Mesendoderm (in vitro differentiated cells): Measurements from ENCODE around the gene ISLR. TPM values are rescaled to one million over a fixed set of nuclear protein-coding genes. Genes with fewer than 3 reads are reported as not detected.

ENCODE experiments used
- DNase-seq: peaks from one replicate; pipeline ENCODE4 v3.0.0; 2013
- H2AK5ac ChIP-seq: 2 replicates; pipeline ENCODE4 v1.6.1; 2013; ENCODE audit warnings: low read length, inconsistent platforms
- H2BK120ac ChIP-seq: 2 replicates; pipeline ENCODE4 v1.6.1; 2013; ENCODE audit warnings: low read depth, mild to moderate bottlenecking, low read length, moderate library complexity, mixed read lengths
- H2BK15ac ChIP-seq: replicated peaks from 2 replicates; pipeline ENCODE4 v1.6.1; 2013; ENCODE audit warnings: low read depth, mild to moderate bottlenecking, moderate library complexity
- H2BK5ac ChIP-seq: 2 replicates; pipeline ENCODE4 v1.6.1; 2013; ENCODE audit warnings: low read length, inconsistent platforms
- H3K18ac ChIP-seq: 2 replicates; pipeline ENCODE4 v1.6.1; 2013; ENCODE audit warnings: mild to moderate bottlenecking, low read length, mixed read lengths
- H3K23ac ChIP-seq: one replicate; pipeline ENCODE4 v1.6.1; 2013; ENCODE audit warnings: low read length
- H3K27ac ChIP-seq: 2 replicates; pipeline ENCODE4 v1.5.1; 2013; ENCODE audit warnings: low read depth, mild to moderate bottlenecking, inconsistent platforms, low read length, moderate library complexity
- H3K27me3 ChIP-seq: 2 replicates; pipeline ENCODE4 v1.6.1; 2013; ENCODE audit warnings: low read length, control low read depth, mild to moderate bottlenecking, inconsistent platforms; ENCODE audit not compliant: insufficient read depth, poor library complexity
- H3K36me3 ChIP-seq: 2 replicates; pipeline ENCODE4 v1.6.1; 2013; ENCODE audit warnings: low read length, inconsistent platforms; ENCODE audit not compliant: control insufficient read depth, insufficient read depth
- H3K4ac ChIP-seq: one replicate; pipeline ENCODE4 v1.6.1; 2013; ENCODE audit warnings: low read depth, mild to moderate bottlenecking, low read length, moderate library complexity
- H3K4me1 ChIP-seq: 2 replicates; pipeline ENCODE4 v1.6.1; 2013; ENCODE audit warnings: low read depth, low read length, inconsistent platforms; ENCODE audit not compliant: control insufficient read depth
- H3K4me2 ChIP-seq: 2 replicates; pipeline ENCODE4 v1.6.1; 2013; ENCODE audit warnings: low read length
- H3K4me3 ChIP-seq: 2 replicates; pipeline ENCODE4 v1.5.1; 2013; ENCODE audit warnings: mild to moderate bottlenecking, low read length
- H3K56ac ChIP-seq: one replicate; pipeline ENCODE4 v1.6.1; 2013; ENCODE audit warnings: low read length
- H3K79me1 ChIP-seq: 2 replicates; pipeline ENCODE4 v1.6.1; 2013; ENCODE audit warnings: low read length, inconsistent platforms
- H3K79me2 ChIP-seq: 2 replicates; pipeline ENCODE4 v1.6.1; 2013; ENCODE audit warnings: mild to moderate bottlenecking, low read length; ENCODE audit not compliant: control insufficient read depth, insufficient read depth
- H3K9ac ChIP-seq: 2 replicates; pipeline ENCODE4 v1.6.1; 2013; ENCODE audit warnings: low read length, inconsistent platforms
- H4K5ac ChIP-seq: one replicate; pipeline ENCODE4 v1.6.1; 2013; ENCODE audit warnings: low read length
- H4K8ac ChIP-seq: one replicate; pipeline ENCODE4 v1.6.1; 2013; ENCODE audit warnings: low read depth, mild to moderate bottlenecking, control low read depth, low read length, moderate library complexity
- WGBS: extraction: QIAGEN DNeasy Blood & Tissue Kit; methylation state at CpG from one replicate; pipeline ENCODE4 v1.1.7; 2013; ENCODE audit warnings: low lambda C conversion rate, missing lambda C conversion rate; ENCODE audit not compliant: insufficient coverage; ENCODE audit errors: extremely low coverage; 5-methylcytosine and 5-hydroxymethylcytosine counted together
- small RNA-seq: library from polyadenylated mRNA; stranded (forward); fragments of <200 nt; extraction: miRNeasy Mini kit (QIAGEN cat#:217004); gene quantifications from one replicate; pipeline ENCODE3, GENCODE V24; 2013; ENCODE audit not compliant: insufficient read depth

Gene ISLR

GRCh38 chr15:74221399-74222239 is 48.1 kb downstream of the ISLR start:
- Histone ChIP-seq H3K27ac (no peak overlapping the region), H4K5ac (no peak overlapping the region), H3K23ac (no peak overlapping the region), H3K56ac (peak overlapping the region; percentile 15), H3K4me1 (peaks cover 24% of the 10 kb centered on the region), H2BK120ac (no peak overlapping the region), H3K4ac (no peak overlapping the region), H3K9ac (no peak overlapping the region), H2BK15ac (no peak overlapping the region), H3K79me1 (no peaks in the 10 kb centered on the region), H2BK5ac (no peak overlapping the region), H3K79me2 (no peaks in the 10 kb centered on the region), H3K4me3 (no peak overlapping the region), H2AK5ac (no peak overlapping the region), H3K4me2 (no peak overlapping the region), H3K18ac (no peak overlapping the region), H4K8ac (no peak overlapping the region), H3K36me3 (no peaks in the 10 kb centered on the region), H3K27me3 (peaks cover 9% of the 10 kb centered on the region)
- no CpG with 5 or more reads among the region's 12 CpGs for WGBS
- DNase-seq = no peak

- Histone ChIP-seq H4K5ac (no peak overlapping the region), H3K56ac (no peak overlapping the region), H3K27ac (no peak overlapping the region), H2AK5ac (no peak overlapping the region), H3K79me1 (no peaks in the 10 kb centered on the region), H3K4ac (no peak overlapping the region), H2BK120ac (no peak overlapping the region), H3K9ac (no peak overlapping the region), H3K23ac (no peak overlapping the region), H3K18ac (no peak overlapping the region), H3K4me1 (peaks cover 24% of the 10 kb centered on the region), H2BK15ac (no peak overlapping the region), H3K36me3 (no peaks in the 10 kb centered on the region), H2BK5ac (no peak overlapping the region), H3K4me3 (no peak overlapping the region), H3K79me2 (no peaks in the 10 kb centered on the region), H3K4me2 (no peak overlapping the region), H4K8ac (no peak overlapping the region), H3K27me3 (peaks cover 9% of the 10 kb centered on the region)
- no peak for DNase-seq
- WGBS = no CpG with 5 or more reads among the region's 25 CpGs
These were observed 49.0 kb downstream of the ISLR start for GRCh38 chr15:74222240-74223119.

DNA sequence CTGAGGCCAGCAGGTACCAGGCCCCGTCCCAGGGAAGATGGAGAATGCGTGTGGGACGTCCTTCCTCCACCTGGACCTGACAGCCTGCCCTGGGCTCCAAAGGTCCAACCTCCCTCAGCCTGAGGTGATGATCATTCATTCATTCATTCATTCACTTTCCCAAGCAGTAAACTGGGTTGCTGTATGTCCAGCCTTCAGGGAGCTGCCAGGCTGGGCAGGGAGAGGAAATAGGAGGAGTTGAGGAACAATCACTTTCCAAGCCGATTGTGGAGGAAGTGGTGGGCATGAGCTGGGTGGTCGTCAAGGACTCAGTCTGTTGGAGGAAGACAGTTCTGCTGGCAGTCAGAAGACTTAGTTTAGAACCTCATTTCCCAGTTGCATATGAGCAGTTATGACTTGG is 52.4 kb downstream of the ISLR start:
- WGBS = no CpG with 5 or more reads among the region's 5 CpGs

More for the DNA sequence above, 52.4 kb downstream of the ISLR start:
- no peak overlapping the region for H2BK15ac ChIP-seq
- peaks cover 9% of the 10 kb centered on the region for H3K27me3 ChIP-seq
- no peaks in the 10 kb centered on the region for H3K79me1 ChIP-seq
- no peak overlapping the region for H4K8ac ChIP-seq
- H3K23ac ChIP-seq = no peak overlapping the region
- no peak overlapping the region for H3K27ac ChIP-seq
- peaks cover 26% of the 10 kb centered on the region for H3K4me1 ChIP-seq
- H3K4me2 ChIP-seq = no peak overlapping the region
- no peak for DNase-seq
- no peak overlapping the region for H3K4me3 ChIP-seq
- H2AK5ac ChIP-seq = no peak overlapping the region
- no peak overlapping the region for H2BK120ac ChIP-seq
- no peak overlapping the region for H2BK5ac ChIP-seq
- H3K9ac ChIP-seq = no peak overlapping the region
- no peak overlapping the region for H3K4ac ChIP-seq
- H3K36me3 ChIP-seq = no peaks in the 10 kb centered on the region
- H3K18ac ChIP-seq = no peak overlapping the region
- H3K56ac ChIP-seq = no peak overlapping the region
- no peaks in the 10 kb centered on the region for H3K79me2 ChIP-seq
- no peak overlapping the region for H4K5ac ChIP-seq

Small RNA genes within 50 kb of the gene (small RNA-seq; reads per million reads assigned to genes)
- not detected for gene RF00017
